DMS153 treated with DMSO at 0.1 percent for 48 hours (cell line): Measurements from ENCODE around the gene RPS27L.
"Not testable (repeated sequence)": the region's sequence is repeated elsewhere in the genome, so short reads cannot be mapped to it uniquely, and the experiment has no call there.

ENCODE experiments used
- DNase-seq: peaks from one replicate; lab custom pipeline; 2025; ENCODE audit not compliant: unreplicated experiment; lab: John Stamatoyannopoulos, UW

RPS27L gene

DNA sequence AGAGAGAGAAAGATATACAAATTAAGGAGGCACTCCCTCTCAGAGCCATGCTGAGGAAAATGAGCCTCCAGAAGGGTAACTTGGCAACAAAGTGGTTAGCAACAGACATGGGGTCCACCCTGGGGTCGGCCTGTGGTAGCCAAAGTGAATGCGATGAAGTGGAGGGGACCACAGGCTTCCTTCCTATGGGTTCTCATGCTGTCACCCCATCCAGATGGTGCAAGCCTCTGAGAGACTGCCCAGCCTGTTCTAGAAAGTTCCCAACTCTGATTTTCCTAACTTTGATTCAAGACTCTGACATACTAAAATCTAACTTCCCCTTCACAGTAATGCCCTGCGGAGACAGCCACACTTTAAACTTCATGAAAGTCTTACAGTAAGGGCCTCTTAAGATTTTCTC is 53.9 kb downstream of the RPS27L start:
- no peak for DNase-seq

GRCh38 chr15:63099581-63099980 is 57.7 kb downstream of the RPS27L start:
- DNase-seq = not testable (repeated sequence)

- not testable (repeated sequence) for DNase-seq
Measured at GRCh38 chr15:63098901-63099300, 58.4 kb downstream of the RPS27L start.
